Measurements from ENCODE around the gene ZNF536. TPM values are rescaled to one million over a fixed set of nuclear protein-coding genes. Genes with fewer than 3 reads are reported as not detected.

ZNF536 gene
- total RNA-seq, 1 experiment from 2014 or later: 0.05 TPM

GRCh38 chr19:30419568-30420180 is 47.5 kb downstream of the ZNF536 start:
- intact Hi-C loops (cut with micrococcal nuclease; ENCODE audit: unreplicated experiment): no loop called here
- TF ChIP-seq CTCF (IDR thresholded peaks at IDR 0.05) (no peak), REST (IDR thresholded peaks at IDR 0.05; ENCODE audit: insufficient read depth in 1 of 2, low read depth in 2 of 2, low read length in 1 of 2) (no peak)
- no peak overlapping the region for H3K27ac ChIP-seq (ENCODE audit: low read length)
- BruUV-seq (replicated peaks): no TSS peak
- H3K4me3 ChIP-seq (ENCODE audit: low read depth in 2 of 2, low read length in 2 of 2): no peak overlapping the region
- in situ Hi-C loops (cut with HindIII; ENCODE audit: low pct_unique_long_range_greater_than_20kb, low sequenced_read_pairs): no loop called here
- DNase-seq (ENCODE audit: low read depth, low spot score) (no peak), ATAC-seq (0 out of 2 replicates have a peak, but pooled peaks have one; percentile 53)
- ChIA-PET CTCF (no interaction called here), POLR2A (no interaction called here)
- H3K4me1 ChIP-seq (ENCODE audit: control insufficient read depth, insufficient read depth, low read length): no peaks in the 10 kb centered on the region
- peaks cover 6% of the 10 kb centered on the region; the same call in 1 of the 2 replicates for H3K27me3 ChIP-seq (ENCODE audit: control insufficient read depth, insufficient read depth, low read length)
- H3K9me3 ChIP-seq (ENCODE audit: control insufficient read depth, insufficient read depth, low read depth, low read length): no peaks in the 10 kb centered on the region
- no peaks in the 10 kb centered on the region for H3K36me3 ChIP-seq (ENCODE audit: control insufficient read depth, insufficient read depth, low read length)

- TF ChIP-seq TCF7L2 (IDR thresholded peaks at IDR 0.05; ENCODE audit: low read depth, low read length) (no peak), SIN3A (IDR thresholded peaks at IDR 0.05; ENCODE audit: borderline replicate concordance, insufficient read depth, low read depth, low read length) (no peak), POLR2AphosphoS5 (IDR thresholded peaks at IDR 0.05; ENCODE audit: low read depth, low read length) (no peak), REST (IDR thresholded peaks at IDR 0.05; ENCODE audit: insufficient read depth in 1 of 2, low read depth in 2 of 2, low read length in 1 of 2) (no peak), CTCF (IDR thresholded peaks at IDR 0.05) (no peak)
- in situ Hi-C loops (cut with HindIII; ENCODE audit: low pct_unique_long_range_greater_than_20kb, low sequenced_read_pairs) (no loop called here), intact Hi-C loops (cut with micrococcal nuclease; ENCODE audit: unreplicated experiment) (no loop called here)
- ChIA-PET CTCF (no interaction called here), POLR2A (no interaction called here)
- Histone ChIP-seq H3K27me3 (ENCODE audit: control insufficient read depth, insufficient read depth, low read length) (peaks cover 6% of the 10 kb centered on the region; the same call in 1 of the 2 replicates), H3K4me1 (ENCODE audit: control insufficient read depth, insufficient read depth, low read length) (no peaks in the 10 kb centered on the region), H3K9me3 (ENCODE audit: control insufficient read depth, insufficient read depth, low read depth, low read length) (no peaks in the 10 kb centered on the region), H3K27ac (ENCODE audit: low read length) (no peak overlapping the region), H3K36me3 (ENCODE audit: control insufficient read depth, insufficient read depth, low read length) (no peaks in the 10 kb centered on the region), H3K4me3 (ENCODE audit: low read depth in 2 of 2, low read length in 2 of 2) (no peak overlapping the region)
- no peak for ATAC-seq
- no peak for DNase-seq (ENCODE audit: low read depth, low spot score)
- no TSS peak for BruUV-seq (replicated peaks)
These were observed 48.1 kb downstream of the ZNF536 start for GRCh38 chr19:30420316-30420715.
